ENCODE data around the gene FASN. TPM values are rescaled to one million over a fixed set of nuclear protein-coding genes. Genes with fewer than 3 reads are reported as not detected.

FASN gene
- total and polyA plus RNA-seq, 2 of the 13 experiments (the other 11 are each of a cell fraction or from before 2014, with no cell fraction given): 51.7 to 101 TPM

- TF ChIP-seq MAFK (conservative IDR thresholded peaks at IDR 0.05 in 1 of 2, IDR thresholded peaks at IDR 0.05 in 1 of 2; ENCODE audit: low read length in 2 of 2): no peak
- TF ChIP-seq FOXM1 (CRISPR knock-in tag; IDR thresholded peaks at IDR 0.05): no peak
- no peak for TF ChIP-seq GLMP (CRISPR knock-in tag; IDR thresholded peaks at IDR 0.05; ENCODE audit: borderline replicate concordance)
- TF ChIP-seq ZKSCAN1 (IDR thresholded peaks at IDR 0.05; ENCODE audit: low read length): no peak
- TF ChIP-seq CHCHD3 (CRISPR knock-in tag; IDR thresholded peaks at IDR 0.05): no peak
- TF ChIP-seq ZNF619 (CRISPR knock-in tag; IDR thresholded peaks at IDR 0.05): no peak
- TF ChIP-seq ZBTB49 (CRISPR knock-in tag; IDR thresholded peaks at IDR 0.05; ENCODE audit: borderline replicate concordance): no peak
- no peak for TF ChIP-seq ZNF10 (CRISPR knock-in tag; IDR thresholded peaks at IDR 0.05; ENCODE audit: borderline replicate concordance, low read depth)
- no peak for TF ChIP-seq HNF4A (CRISPR knock-in tag; IDR thresholded peaks at IDR 0.05)
- no peak for TF ChIP-seq NKX3-1 (CRISPR knock-in tag; IDR thresholded peaks at IDR 0.05)
- TF ChIP-seq ZNF160 (CRISPR knock-in tag; IDR thresholded peaks at IDR 0.05): no peak
- peak; percentile 51; the same call in 1 of the 2 replicates for TF ChIP-seq TARDBP (CRISPR knock-in tag; IDR thresholded peaks at IDR 0.05)
- no peak for TF ChIP-seq FOXK2 (IDR thresholded peaks at IDR 0.05)
- no peak for TF ChIP-seq ZBTB7B (CRISPR knock-in tag; IDR thresholded peaks at IDR 0.05)
- TF ChIP-seq ATF3 (CRISPR knock-in tag; IDR thresholded peaks at IDR 0.05): no peak
- no peak for TF ChIP-seq PCBP1 (IDR thresholded peaks at IDR 0.05; ENCODE audit: borderline replicate concordance, low read depth, low read length)
- no peak for TF ChIP-seq ZNF7 (CRISPR knock-in tag; IDR thresholded peaks at IDR 0.05)
- TF ChIP-seq NFKB2 (CRISPR knock-in tag; IDR thresholded peaks at IDR 0.05; ENCODE audit: borderline replicate concordance): no peak
- TF ChIP-seq HMG20A (CRISPR knock-in tag; IDR thresholded peaks at IDR 0.05; ENCODE audit: borderline replicate concordance): no peak
- TF ChIP-seq, protein P1, sequence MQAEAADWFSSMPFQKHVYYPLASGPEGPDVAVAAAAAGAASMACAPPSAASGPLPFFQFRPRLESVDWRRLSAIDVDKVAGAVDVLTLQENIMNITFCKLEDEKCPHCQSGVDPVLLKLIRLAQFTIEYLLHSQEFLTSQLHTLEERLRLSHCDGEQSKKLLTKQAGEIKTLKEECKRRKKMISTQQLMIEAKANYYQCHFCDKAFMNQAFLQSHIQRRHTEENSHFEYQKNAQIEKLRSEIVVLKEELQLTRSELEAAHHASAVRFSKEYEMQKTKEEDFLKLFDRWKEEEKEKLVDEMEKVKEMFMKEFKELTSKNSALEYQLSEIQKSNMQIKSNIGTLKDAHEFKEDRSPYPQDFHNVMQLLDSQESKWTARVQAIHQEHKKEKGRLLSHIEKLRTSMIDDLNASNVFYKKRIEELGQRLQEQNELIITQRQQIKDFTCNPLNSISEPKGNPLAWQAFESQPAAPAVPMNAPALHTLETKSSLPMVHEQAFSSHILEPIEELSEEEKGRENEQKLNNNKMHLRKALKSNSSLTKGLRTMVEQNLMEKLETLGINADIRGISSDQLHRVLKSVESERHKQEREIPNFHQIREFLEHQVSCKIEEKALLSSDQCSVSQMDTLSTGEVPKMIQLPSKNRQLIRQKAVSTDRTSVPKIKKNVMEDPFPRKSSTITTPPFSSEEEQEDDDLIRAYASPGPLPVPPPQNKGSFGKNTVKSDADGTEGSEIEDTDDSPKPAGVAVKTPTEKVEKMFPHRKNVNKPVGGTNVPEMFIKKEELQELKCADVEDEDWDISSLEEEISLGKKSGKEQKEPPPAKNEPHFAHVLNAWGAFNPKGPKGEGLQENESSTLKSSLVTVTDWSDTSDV (CRISPR knock-in tag; IDR thresholded peaks at IDR 0.05): no peak
- no peak for TF ChIP-seq CREM (IDR thresholded peaks at IDR 0.05)
- no peak for TF ChIP-seq CREM (CRISPR knock-in tag; IDR thresholded peaks at IDR 0.05)
- TF ChIP-seq SMAD9 (CRISPR knock-in tag; IDR thresholded peaks at IDR 0.05): no peak
- peak; percentile 43; the same call in 1 of the 2 replicates for TF ChIP-seq POLR2AphosphoS2 (IDR thresholded peaks at IDR 0.05; ENCODE audit: low read depth, low read length)
- TF ChIP-seq ZKSCAN5 (CRISPR knock-in tag; IDR thresholded peaks at IDR 0.05): no peak
- TF ChIP-seq ZNF83 (CRISPR knock-in tag; IDR thresholded peaks at IDR 0.05; ENCODE audit: borderline replicate concordance): no peak
Observed at GRCh38 chr17:82076018-82076784, 21.8 kb downstream of the FASN start (continued).

Data from HepG2 (cell line).